ENCODE results near the gene PTPN11. TPM values are rescaled to one million over a fixed set of nuclear protein-coding genes. Genes with fewer than 3 reads are reported as not detected.

PTPN11 gene
- total and polyA plus RNA-seq, 2 donors from 2014 or later, result 20.0 to 105 TPM

DNA sequence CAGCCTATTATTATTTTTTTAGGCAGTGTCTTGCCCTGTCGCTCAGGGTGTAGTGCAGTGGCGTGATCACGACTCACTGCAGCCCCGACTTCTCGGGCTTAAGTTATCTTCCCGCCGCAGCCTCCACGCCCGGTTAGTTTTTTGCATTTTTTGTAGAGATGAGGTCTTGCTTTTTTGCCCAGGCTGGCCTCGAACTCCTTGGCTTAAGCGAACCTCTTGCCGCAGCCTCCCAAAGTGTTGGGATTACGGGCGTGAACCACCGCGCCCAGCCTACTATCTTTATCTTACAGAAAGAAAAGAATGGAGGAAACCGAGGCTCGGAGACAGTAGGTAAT lies 507 bp upstream of the PTPN11 start:
- H3K27ac ChIP-seq (ENCODE audit: low read depth in 2 of 2, low read length in 2 of 2), result peak overlapping the region; percentile 87 to 95
- intact Hi-C loops (cut with DNase I), result no loop called here

DNA sequence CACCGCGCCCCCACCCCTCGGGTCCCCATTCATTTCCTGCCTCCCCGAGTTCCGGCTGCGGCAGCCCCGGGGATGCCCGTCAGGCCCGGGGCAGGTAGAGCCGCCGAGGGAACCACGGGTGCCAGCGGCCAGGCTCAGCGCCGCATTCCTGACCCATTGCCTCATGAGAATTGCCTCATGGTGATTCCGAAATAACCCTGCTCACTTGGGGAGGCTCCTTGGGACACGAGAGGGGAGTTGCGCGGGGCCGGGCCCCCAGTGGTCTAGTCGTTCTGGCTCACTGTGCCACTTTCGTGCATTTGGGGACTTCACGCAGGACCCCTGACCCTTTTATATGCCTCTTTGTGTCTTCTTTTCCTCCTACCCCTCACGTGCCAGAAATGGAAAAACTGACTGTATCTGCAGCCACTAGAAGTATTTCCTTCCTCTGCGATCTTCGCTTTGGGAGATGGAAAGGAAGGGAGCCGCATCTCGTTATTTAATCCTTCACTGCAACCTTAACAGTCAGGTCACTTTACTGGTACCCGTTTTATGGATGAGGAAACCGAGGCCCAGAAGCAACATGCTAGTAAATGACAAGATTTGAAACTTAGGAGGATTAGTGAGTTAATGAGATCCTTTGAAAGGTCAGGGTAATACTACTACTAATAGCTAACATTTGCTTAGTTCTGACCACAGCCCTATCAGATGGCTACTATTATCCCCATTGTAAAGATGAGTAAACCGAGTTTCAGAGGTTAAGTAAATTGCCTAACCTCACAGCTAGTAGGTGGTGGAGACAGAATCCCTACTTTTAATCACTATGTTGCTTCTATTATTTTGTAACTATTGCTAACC lies 768 bp downstream of the PTPN11 start:
- H3K36me3 ChIP-seq (ENCODE audit: control insufficient read depth in 2 of 3, insufficient read depth in 3 of 3, low read length in 3 of 3), result no peaks in the 10 kb centered on the region
- DNase-seq (peak; percentile 64 to 88 (median 71)), FAIRE-seq (no peak)
- H3K9me3 ChIP-seq (ENCODE audit: control insufficient read depth in 2 of 3, insufficient read depth in 1 of 3, low read length in 3 of 3), result no peaks in the 10 kb centered on the region
- peak overlapping the region; percentile 95 for H3K27ac ChIP-seq (ENCODE audit: low read depth in 2 of 2, low read length in 2 of 2)
- H3K9ac ChIP-seq (ENCODE audit: low read length in 3 of 3), result peak overlapping the region; percentile 50 to 97 (median 82)
- TF ChIP-seq, protein P1, sequence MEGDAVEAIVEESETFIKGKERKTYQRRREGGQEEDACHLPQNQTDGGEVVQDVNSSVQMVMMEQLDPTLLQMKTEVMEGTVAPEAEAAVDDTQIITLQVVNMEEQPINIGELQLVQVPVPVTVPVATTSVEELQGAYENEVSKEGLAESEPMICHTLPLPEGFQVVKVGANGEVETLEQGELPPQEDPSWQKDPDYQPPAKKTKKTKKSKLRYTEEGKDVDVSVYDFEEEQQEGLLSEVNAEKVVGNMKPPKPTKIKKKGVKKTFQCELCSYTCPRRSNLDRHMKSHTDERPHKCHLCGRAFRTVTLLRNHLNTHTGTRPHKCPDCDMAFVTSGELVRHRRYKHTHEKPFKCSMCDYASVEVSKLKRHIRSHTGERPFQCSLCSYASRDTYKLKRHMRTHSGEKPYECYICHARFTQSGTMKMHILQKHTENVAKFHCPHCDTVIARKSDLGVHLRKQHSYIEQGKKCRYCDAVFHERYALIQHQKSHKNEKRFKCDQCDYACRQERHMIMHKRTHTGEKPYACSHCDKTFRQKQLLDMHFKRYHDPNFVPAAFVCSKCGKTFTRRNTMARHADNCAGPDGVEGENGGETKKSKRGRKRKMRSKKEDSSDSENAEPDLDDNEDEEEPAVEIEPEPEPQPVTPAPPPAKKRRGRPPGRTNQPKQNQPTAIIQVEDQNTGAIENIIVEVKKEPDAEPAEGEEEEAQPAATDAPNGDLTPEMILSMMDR (IDR thresholded peaks at IDR 0.05; ENCODE audit: borderline replicate concordance, extremely low read depth, insufficient read depth), result no peak
- intact Hi-C loops (cut with DNase I), result no loop called here
- peak overlapping the region; percentile 80 to 98 (median 88) for H3K4me3 ChIP-seq (ENCODE audit: low read length in 3 of 3)
- peaks cover 5 to 9% (median 9%) of the 10 kb centered on the region in 3 donors for H3K4me1 ChIP-seq (ENCODE audit: control insufficient read depth in 2 of 3, insufficient read depth in 2 of 3, low read depth in 1 of 3, low read length in 3 of 3)
- no peaks in the 10 kb centered on the region for H3K27me3 ChIP-seq (ENCODE audit: control insufficient read depth, insufficient read depth, low read length)

More for the DNA sequence above, 507 bp upstream of the PTPN11 start:
- FAIRE-seq (no peak), DNase-seq (peak in 3 of 5 donors; percentile 10 to 68 (median 13))
- peaks cover 5 to 9% (median 9%) of the 10 kb centered on the region in 3 donors for H3K4me1 ChIP-seq (ENCODE audit: control insufficient read depth in 2 of 3, insufficient read depth in 2 of 3, low read depth in 1 of 3, low read length in 3 of 3)
- H3K9ac ChIP-seq (ENCODE audit: low read length in 3 of 3), result peak overlapping the region; percentile 58 to 97 (median 67)
- TF ChIP-seq, protein P1 (IDR thresholded peaks at IDR 0.05; ENCODE audit: borderline replicate concordance, extremely low read depth, insufficient read depth), result no peak
- peak overlapping the region; percentile 70 to 98 (median 75) for H3K4me3 ChIP-seq (ENCODE audit: low read length in 3 of 3)
- H3K36me3 ChIP-seq (ENCODE audit: control insufficient read depth in 2 of 3, insufficient read depth in 3 of 3, low read length in 3 of 3), result no peaks in the 10 kb centered on the region
- H3K9me3 ChIP-seq (ENCODE audit: control insufficient read depth in 2 of 3, insufficient read depth in 1 of 3, low read length in 3 of 3), result no peaks in the 10 kb centered on the region
- no peaks in the 10 kb centered on the region for H3K27me3 ChIP-seq (ENCODE audit: control insufficient read depth, insufficient read depth, low read length)

DNA sequence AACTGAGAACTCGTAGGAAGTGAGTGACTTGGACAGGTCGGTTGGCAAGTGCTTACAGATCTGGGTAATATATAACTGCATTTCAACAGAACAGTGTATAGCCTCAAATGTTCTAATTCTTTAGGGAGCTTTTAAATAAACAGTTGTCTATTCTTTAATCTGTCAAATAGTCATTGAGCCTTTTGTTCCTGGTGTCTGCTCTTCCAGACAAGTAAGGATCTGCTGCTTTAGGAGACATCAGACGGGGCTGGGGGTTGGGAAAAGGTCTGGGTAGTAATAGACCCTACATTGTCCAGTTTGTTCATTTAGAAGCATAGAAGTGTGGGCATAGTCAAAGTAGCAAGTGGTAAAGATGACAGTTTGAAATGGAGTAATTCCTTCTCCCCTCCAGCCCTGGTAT lies 2.0 kb downstream of the PTPN11 start:
- no peaks in the 10 kb centered on the region for H3K27me3 ChIP-seq (ENCODE audit: control insufficient read depth, insufficient read depth, low read length)
- no peak for FAIRE-seq
- no peaks in the 10 kb centered on the region for H3K9me3 ChIP-seq (ENCODE audit: control insufficient read depth in 2 of 3, insufficient read depth in 1 of 3, low read length in 3 of 3)

More for the DNA sequence above, 2.0 kb downstream of the PTPN11 start:
- peaks cover 0 to under 1% (median 0%) of the 10 kb centered on the region in 3 donors for H3K36me3 ChIP-seq (ENCODE audit: control insufficient read depth in 2 of 3, insufficient read depth in 3 of 3, low read length in 3 of 3)
- intact Hi-C loops (cut with DNase I), result no loop called here
- H3K4me3 ChIP-seq (ENCODE audit: low read length in 3 of 3), result no peak overlapping the region
- peaks cover 5 to 9% (median 9%) of the 10 kb centered on the region in 3 donors for H3K4me1 ChIP-seq (ENCODE audit: control insufficient read depth in 2 of 3, insufficient read depth in 2 of 3, low read depth in 1 of 3, low read length in 3 of 3)
- no peak overlapping the region for H3K9ac ChIP-seq (ENCODE audit: low read length in 3 of 3)
- H3K27ac ChIP-seq (ENCODE audit: low read depth in 2 of 2, low read length in 2 of 2), result no peak overlapping the region
- TF ChIP-seq, protein P1 (IDR thresholded peaks at IDR 0.05; ENCODE audit: borderline replicate concordance, extremely low read depth, insufficient read depth), result no peak
- no peak for DNase-seq

All from kidney (tissue), 14 donors.